Fibroblast of peridontal ligament (primary cell): ENCODE measurements around the gene RNF39.
A peak's percentile ranks its signal among the peaks of the same experiment; 100 is the strongest.
"Not testable (repeated sequence)": the region's sequence is repeated elsewhere in the genome, so short reads cannot be mapped to it uniquely, and the experiment has no call there.

ENCODE experiments used
- DNase-seq: peaks from one replicate; pipeline ENCODE4 v3.0.0-alpha.2; 2010; ENCODE audit errors: extremely low read depth

The RNF39 gene, protein sequence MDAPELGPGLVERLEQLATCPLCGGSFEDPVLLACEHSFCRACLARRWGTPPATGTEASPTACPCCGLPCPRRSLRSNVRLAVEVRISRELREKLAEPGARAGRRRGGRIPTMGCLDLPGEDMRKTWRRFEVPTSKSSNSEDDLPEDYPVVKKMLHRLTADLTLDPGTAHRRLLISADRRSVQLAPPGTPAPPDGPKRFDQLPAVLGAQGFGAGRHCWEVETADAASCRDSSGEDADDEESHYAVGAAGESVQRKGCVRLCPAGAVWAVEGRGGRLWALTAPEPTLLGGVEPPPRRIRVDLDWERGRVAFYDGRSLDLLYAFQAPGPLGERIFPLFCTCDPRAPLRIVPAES

DNA sequence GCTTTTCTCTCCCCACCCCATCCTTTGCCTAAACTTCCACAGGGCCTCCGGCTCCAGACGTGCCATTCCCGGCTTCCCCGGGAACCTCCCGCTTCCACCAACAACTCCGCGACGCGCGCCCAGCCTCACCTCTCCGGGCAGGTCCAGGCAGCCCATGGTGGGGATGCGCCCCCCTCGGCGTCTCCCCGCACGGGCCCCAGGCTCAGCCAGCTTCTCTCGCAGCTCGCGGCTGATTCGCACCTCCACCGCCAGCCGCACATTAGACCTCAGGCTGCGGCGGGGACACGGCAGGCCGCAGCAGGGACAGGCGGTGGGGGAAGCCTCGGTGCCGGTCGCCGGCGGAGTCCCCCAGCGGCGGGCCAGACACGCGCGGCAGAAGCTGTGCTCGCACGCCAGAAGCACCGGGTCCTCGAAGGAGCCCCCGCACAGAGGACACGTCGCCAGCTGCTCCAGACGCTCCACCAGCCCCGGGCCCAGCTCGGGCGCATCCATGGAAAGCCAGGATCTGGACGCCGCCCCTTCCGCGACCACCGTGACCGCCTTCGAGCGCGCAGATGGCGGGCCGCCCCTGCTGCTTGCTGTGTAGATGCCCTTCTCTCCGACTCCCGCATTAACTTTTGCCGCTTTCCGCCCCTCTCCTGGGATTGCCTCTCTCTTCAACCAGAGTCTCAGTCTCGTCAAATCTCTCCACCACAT, at the start of gene RNF39:
RNF39 (minus strand) TSS at position 676 of the 696 bp plus-strand sequence; CDS start at position 492, 184 bp downstream.
- no peak for DNase-seq

DNA sequence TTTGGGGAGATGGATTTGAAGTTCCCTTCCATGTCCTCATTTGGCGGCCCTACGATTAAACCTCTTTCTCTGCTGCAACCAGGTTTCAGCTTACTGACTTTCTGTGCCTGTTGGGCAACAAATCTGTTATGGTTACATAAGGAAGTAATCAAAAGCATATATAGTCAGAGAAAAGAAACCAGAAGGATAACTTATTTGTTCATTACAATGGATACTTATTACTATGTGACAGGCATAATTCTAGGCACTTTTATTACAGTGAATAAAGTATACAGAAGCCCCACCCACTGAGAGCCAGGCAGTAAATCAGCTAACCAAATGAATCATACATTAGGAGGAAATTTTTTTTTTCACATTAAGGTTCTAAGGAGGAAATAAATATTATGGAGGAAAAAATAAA, 46.9 kb upstream of the RNF39 start:
- peak; percentile 64 for DNase-seq

DNA sequence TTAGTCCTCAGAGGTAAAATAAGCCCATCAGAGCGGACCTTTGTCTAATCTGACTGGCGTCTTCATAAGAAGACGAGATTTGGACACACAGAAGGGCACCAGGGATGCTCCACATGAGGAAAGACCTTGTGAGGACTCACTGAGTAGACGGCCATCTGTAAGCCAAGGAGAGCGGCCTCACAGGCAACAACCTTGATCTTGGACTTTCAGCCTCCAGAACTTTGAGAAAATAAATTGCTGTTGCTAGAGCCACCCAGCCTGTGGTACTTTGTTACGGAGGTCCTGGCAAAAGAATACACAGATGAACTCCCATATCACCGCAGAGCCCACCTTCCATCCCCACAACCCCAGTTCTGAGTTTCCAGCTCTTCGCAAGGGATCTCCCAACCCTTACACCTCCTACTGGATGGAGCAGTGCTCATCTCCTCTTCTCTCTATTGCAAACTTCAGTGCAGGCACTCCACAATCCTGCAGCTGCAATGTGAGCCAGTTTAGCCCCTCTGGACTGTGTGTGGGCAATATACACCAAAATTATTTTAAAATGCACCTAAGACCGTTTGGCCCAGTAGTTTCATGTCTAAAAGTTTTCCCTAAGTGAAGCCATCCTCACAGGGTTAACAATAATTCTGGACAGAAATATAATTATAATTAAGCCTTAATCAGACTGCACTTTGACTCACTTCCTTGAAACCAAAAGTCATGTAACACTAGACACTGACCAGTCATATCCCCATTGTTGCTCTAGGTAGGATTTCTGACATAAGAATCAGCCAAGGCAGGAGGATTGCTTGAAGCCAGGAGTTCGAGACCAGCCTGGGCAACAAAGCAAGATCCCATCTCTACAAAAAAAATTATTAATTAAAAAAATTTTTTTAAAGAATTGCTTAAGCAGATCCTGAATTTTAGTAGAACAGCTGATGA, 46.1 kb upstream of the RNF39 start:
- DNase-seq, result no peak

DNA sequence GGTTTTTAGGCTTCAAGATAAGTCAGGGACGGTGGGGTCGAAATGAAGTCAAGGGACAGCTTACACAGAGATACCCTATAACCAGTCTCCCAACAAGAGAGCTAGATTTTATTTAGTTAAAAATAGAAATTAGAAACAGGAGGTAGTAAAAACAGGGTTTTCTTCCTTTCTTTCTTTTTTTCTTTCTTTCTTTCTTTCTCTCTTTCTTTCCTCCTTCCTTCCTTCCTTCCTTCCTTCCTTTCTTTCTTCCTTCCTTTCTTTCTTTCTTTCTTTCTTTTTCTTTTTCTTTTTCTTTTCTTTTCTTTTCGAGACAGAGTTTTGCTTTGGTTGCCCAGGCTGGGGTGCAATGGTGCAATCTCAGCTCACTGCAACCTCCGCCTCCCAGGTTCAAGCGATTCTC, 43.1 kb upstream of the RNF39 start:
- DNase-seq, result not testable (repeated sequence)

DNA sequence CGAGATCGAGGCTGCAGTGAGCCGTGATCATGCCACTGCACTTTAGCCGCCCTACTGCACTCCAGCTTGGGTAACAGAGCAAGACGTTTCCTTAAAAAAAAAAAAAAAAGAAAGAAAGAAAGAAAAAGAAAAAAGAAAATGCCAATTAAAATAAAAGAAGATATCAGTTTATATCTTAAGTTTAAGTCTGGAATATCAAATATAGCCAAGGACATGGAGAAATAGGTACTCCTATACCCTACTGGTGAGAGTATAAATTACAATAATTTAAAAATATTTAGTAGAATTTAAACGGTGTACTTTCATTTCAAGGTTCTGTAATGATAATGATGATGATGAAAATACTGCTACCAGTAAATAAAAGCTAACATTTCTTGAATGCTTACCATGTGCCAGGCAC, 41.2 kb upstream of the RNF39 start:
- DNase-seq, result no peak

DNA sequence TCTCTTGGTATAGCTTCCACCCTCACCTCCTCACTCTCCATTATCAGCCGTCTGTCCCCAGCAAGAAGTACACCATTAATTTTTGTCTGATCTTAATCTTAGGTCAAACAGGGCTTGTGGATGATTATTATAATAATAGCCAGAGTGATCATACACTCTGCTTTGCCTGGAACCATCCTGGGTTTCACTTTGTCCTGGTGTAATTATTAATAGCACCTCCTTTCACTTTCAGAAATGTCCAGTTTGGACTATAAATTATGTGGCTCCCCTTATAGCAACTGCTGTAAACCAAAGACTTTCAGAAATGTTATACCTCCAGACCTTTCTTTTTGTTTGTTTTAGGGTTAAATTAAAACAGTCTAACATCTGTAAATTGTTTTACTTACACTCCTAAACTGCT, 38.3 kb upstream of the RNF39 start:
- no peak for DNase-seq

DNA sequence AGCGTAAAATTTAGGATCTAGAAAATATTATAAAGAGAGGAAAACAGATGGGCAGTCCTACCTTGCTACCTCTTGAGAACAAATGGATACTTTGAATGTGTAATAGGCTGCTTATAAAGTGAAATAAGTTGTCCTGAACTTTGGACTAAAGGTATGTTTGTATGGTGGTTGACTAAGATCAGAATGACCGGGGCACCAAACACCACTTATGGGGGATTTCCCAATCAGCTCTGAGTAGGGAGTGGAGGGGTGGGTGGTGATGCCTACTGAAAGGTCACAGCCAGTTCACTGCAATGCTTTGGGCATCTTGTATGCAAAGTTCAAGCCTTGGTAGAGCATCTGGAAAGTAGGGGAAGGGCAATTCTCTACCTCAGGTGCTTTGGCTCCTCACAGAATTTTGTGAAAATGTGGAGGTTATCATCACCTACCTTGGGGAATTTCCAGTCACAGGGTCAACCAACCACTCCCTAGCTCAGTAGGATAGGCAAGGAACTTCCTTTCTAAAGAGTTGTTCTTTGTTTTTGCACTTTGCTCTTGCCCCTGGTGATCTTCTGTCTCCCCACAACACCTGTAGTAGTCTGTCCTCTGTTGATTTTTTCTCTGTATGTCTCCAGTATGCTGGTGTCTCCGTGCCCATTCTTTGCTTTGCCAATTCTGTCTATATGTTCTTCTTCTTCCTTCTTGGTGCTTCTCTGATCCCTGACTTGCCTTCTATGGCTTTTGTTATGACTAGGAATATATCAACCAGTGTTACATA, 37.6 kb upstream of the RNF39 start, which contains the start of gene TRIM31:
TRIM31 (minus strand) TSS at position 88 of the 757 bp plus-strand sequence. CDS start 285 bp downstream, outside the sequence.
- no peak for DNase-seq

DNA sequence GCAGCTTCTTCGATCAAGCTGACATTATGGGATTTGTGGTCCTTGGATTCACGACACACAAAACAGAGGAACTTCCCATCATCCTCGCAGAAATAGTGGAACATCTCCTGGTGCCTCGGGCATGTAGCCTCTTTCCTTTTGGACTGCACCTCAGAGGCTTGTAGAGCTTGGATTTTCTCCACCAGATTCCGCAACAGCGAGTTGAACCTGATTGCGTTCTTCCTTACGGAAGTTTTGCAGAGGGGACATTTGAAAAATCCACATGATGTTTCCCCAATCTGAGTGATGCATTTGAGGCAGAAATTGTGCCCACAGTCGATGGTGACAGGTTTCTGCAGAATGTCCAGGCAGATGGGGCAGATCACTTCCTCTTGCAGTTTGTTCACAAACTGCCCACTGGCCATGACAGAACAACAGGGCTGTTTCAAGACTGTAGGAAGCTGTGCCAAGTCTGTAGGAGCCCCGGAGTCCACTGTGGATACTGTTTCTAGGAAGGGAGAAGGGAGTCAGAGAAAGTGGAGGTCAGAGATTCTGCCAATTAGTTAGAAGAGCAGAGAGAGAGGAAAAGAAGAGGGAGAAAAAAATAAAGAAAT, 36.9 kb upstream of the RNF39 start:
- DNase-seq, result no peak

DNA sequence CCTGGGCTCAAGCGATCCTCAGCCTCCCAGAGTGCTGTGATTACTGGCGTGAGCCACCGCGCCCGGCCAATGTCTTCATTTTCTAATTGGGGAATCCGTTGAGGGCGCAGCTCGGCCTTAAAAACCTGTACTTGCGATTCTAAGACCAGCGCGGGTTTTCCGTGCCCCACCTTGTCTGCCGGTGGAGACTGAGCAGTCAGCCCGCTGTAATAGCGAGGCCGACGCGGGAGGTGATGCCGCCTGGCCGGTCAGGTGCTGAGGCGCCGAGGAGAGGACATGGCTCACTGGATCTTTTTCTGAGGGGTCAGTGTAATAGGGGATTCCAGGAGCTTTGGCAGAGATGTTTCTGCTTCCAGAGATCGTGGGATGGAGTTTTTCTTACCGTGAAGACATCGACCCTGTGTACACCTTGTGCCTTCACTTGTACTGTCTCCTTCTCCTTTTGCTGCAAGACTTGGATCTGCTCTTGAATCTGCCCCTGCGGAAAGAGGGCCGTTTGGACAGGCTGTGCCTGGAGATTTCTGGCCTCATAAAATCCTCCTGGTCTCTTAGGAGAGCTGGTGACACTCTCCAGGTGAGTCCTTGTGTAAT, 35.8 kb upstream of the RNF39 start:
- DNase-seq, result no peak

DNA sequence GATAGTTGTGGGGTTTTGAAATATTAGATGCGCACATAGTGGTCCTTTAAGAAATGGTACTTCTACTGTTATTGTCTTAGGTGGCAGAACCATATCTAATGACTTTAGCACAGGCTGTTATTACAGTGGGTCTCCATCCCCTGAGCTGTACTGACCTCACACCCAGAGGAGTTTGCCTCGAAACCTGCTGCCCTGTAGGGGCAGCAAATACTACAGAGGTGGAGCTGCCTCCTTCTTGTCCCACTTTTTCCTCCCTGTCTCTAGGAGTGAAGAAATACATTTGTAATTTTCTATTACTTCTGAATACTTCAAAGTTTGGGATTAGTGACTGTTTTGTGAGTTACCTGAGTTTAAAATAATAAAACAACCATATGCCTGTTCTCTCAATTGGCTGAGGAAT, 29.1 kb upstream of the RNF39 start:
- no peak for DNase-seq

DNA sequence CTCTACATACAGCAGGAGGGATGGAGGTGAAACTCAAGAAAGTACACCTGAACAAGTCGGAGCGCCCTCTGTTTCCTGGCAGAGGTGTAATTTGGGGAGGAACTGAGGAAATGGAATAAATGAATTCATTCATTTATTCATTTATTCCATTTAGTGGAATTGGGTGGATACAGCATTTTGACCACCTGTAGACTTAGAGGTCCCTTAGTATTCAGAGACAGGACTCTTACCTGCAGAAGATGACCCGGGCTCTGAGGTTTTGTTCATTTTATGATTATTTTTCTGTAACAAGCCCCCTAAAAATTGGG, 28.3 kb upstream of the RNF39 start:
- DNase-seq, result no peak

DNA sequence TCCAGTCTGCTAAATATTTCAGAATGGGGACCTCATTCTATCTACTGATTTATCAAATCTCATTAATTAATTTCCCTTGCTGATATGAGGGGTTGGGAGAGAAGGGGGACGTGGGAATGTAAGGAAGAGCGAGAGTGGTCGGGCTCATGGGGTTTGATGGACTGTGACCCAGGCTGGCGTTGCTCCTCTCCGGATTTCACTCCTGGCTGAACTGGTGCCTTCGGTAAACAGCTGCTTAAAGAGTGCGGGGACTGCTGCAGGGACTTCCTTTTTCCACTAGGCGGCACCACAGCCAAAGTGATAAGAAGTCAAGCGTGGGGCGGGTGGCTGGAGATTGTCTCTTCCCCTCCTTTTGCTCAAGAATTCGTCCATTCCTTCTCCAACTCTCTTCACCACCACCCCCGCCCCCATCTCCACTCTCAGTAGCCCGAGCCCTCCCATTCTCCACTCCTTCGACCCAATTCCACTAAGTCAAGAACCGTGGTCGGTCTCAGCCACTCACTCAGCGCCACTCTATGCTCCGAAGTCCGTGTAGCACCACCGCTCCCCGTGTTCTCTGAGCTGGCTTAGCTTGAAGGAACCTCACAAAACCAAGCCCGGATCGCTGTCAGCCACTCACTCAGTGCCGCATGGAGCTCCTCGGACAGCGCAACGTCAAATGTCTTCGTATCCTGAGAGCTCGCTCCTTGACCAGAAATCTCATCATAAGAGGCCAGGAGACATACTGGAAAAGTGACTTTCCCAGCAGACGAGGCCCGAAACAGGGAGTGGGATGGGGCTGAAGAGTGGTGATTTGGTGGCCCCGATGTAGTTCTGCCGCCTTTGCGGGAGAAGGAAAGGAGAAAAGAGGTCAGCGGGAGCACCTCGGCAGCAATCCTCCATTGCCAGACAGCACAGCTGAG, 27.7 kb upstream of the RNF39 start:
- peak; percentile 91 for DNase-seq

DNA sequence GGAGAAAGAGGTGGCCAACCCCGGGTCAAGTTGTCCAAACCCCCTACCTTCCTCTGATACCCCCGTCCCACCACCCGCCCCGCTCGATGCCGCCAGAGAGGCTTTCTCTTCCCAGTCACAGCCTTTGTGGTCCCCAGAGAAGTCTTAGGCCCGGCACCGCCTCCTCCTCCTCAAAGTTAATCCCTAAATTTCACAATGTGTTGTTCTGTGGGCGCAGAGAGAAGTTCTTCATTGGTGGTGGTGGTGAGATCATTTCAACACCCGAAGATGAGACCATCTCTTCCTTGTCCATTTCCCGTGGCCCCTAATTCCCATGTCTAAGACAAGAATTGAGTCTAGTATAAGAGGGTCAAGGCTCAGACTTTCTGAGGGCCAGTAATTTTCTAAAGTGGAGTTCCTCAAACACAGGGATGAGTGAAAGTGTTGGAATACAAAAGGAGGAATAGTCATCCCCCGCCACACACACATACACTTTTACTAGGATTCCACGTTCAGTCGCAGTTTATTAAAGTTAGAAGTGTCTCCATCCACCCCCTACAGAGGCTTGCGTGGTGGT, 26.9 kb upstream of the RNF39 start:
- peak; percentile 31 for DNase-seq

DNA sequence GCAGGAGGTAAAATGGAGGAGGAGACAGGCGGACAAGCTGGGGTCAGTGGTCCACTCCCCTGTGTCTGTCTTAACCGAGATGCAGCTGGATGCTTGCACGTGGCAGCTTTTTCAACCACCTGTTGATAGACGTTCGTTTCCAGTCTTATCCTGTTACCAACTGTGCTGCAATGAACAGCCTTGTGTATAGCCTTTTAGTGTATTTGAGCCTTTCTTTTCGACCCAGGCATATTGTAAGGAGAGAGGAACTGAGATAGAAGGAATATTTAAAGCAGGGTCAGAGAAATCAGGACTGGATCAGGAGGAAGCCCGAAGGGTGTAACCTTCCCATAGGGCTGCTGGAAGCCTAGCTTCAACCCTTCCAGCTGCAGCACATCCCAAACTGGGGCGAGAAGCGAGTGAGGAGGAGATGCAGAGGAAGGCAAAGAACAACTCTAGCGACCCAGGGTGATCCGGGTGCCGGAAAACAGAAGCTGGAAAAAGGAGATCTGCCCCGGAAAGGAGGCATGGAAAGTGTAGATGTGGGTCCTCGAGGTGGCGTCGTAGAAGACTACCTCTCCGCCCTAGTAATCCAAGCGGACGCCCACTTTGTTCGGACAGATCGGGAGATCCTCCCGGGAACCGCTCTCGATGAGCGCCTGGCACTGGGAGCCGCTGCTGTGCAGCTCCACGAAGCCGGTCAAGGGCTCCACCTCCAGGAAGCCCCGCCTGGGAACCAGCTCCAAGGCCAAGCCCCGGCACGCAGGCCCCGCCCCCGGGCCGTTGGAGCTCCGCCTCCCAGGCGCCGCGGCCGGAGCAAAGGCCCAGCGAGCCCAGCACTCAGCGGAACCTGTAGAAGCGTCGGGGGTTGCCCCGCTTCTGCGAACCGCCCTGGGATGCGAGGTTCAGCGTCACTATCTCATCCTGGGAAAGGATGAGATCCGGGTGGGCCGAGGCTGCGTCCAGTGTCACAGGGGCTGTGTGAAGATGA, 26.2 kb upstream of the RNF39 start:
- peak; percentile 73 for DNase-seq

DNA sequence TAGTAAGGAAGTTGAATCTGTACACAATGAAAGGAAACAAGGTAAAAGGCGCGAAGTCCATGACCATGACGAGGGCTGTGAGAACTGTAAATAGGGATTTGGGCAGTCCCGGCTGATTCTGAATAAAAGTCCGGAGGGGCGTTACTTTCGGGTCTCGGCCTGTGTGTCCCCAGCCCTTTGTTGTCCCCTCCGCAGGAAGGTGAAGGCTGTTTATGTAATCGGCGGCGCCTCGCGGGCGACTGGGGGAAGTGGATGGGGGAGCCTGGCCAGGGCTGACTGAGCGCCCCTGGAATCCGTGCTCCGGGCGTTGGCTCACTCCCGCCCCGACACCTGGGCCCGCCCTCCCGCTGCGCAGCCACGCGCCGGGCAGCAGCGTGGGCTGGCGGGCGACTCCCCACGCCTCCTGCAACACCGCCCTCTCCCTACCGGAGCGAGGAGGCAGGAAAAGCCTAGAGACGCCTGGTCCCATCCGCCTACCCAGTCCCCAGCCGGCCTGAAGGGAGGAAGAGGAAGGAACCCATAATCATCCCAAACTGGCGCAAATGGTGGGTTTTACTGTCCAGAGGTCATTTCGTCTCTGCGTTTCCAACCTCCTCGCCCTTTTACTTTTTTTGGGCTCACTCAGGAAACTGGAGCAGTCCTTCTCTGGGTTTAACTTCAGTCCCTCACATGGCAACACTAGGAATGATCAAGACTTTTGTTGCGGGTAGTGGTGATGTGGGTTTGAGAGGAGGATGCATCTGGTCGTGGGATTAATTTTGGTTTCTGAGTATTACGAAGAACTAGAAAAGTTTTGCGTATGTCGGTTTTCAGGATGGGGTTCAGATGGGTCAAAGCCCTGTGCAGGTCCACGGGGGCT, 25.2 kb upstream of the RNF39 start:
- no peak for DNase-seq

DNA sequence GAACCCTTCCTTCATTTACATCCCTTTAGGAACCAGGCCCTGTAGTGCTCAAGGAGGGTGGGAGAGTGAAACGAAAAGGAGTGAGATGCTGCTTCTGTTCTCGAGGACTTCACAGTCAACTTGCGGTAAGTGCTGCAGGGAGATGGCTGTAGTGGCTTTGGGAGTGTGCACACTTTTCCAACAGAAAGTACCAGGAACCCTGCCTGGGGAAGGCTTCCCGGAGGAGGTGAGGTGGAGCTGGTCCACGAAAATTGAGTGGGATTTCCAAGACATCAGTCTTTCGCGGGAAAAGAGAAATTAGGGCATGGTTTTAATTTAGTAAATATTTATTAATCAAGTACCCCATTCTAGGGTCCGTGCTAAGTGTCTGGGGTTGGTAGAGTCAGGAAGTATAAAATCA, 24.6 kb upstream of the RNF39 start:
- no peak for DNase-seq
